ENCODE results near the gene ERAL1.
A peak's percentile ranks its signal among the peaks of the same experiment; 100 is the strongest.
"Not testable (repeated sequence)": the region's sequence is repeated elsewhere in the genome, so short reads cannot be mapped to it uniquely, and the experiment has no call there.

The ERAL1 gene

DNA sequence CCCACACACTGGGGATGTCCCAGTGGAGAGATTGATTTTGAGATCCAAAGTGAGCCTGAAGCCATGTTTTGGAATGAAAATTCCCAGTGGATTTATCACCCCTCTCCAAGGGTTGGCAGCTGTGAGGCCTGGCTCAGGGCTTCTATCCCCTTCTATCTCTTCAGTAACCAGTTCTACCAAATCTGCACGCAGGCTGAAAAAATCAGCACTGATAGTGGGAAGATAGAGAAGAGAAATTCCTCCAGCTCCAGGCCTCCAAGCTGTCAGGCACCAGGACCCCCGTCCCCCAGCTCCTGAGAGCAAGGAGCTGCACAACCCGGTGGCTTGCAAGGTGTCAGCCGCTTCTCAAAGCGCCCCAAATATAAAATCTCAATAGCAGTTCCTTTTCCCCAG, 41.7 kb downstream of the ERAL1 start:
- no peak overlapping the region for H3K27ac ChIP-seq (ENCODE audit: low read length)
- peaks cover 10% of the 10 kb centered on the region for H3K4me1 ChIP-seq (ENCODE audit: control insufficient read depth, low read depth, low read length)

GRCh38 chr17:28896884-28897768, 42.3 kb downstream of the ERAL1 start, which contains the start of gene FLOT2:
Gene FLOT2 (minus strand): TSS chr17:28897733. CDS start chr17:28897574, 159 bp downstream.
- H3K4me3 ChIP-seq (ENCODE audit: low read length): peak within 1 kb of the TSS; percentile 84
- H3K4me1 ChIP-seq (ENCODE audit: control insufficient read depth, low read depth, low read length): peaks cover 15% of the 10 kb centered on the region
- H3K27me3 ChIP-seq (ENCODE audit: control insufficient read depth, insufficient read depth, low read length): no peaks in the 10 kb centered on the region
- peak within 1 kb of the TSS; percentile 10 for H3K27ac ChIP-seq (ENCODE audit: low read length)
- peak within 1 kb of the TSS; percentile 79 for H3K9ac ChIP-seq (ENCODE audit: low read length)
- no peaks in the 10 kb centered on the region for H3K9me3 ChIP-seq (ENCODE audit: control insufficient read depth, low read depth, low read length)
- H3K36me3 ChIP-seq (ENCODE audit: control insufficient read depth, low read depth, low read length): no peaks in the 10 kb centered on the region

More for the DNA sequence above, 41.7 kb downstream of the ERAL1 start:
- Histone ChIP-seq H3K36me3 (ENCODE audit: control insufficient read depth, low read depth, low read length) (no peaks in the 10 kb centered on the region), H3K9me3 (ENCODE audit: control insufficient read depth, low read depth, low read length) (no peaks in the 10 kb centered on the region), H3K9ac (ENCODE audit: low read length) (peak overlapping the region; percentile 79), H3K4me3 (ENCODE audit: low read length) (peak overlapping the region; percentile 84), H3K27me3 (ENCODE audit: control insufficient read depth, insufficient read depth, low read length) (no peaks in the 10 kb centered on the region)

DNA sequence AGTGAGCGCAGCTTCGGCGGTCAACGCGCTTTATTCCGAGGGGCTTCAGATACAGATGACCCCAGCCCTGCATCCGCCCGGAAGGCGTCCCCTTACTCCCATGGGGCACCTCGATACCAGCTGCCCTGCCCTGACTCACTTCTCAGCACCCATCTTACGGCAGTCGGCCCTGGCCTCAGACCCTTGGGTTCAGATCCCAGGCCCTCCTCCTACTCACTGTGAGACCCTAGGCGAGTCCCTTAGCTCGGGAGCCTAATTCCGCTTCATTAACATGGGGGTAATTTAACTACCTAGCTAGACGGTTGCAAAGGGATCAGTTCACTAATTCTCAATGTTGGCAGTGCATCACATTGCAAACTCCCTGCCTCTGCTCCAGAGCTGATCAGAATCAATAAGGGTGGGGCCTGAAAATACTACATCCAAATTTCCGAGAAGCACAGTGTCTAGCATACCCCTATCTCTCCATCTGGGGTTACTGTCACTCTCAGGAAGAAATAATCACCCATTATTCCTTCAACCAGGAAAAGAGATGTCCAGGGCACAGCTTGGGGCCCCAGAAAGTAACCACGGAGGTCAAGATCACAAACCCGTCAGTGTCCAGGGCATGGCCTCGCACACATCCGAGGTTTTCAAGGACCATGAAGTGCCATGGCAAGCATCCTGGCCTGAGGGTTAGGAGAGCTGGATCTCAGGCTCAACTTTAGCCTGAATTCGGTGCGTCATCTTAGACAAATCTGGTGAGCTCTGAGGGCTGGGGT, 43.1 kb downstream of the ERAL1 start:
- Histone ChIP-seq H3K4me3 (ENCODE audit: low read length) (peak overlapping the region; percentile 84), H3K27ac (ENCODE audit: low read length) (no peak overlapping the region), H3K9ac (ENCODE audit: low read length) (no peak overlapping the region), H3K9me3 (ENCODE audit: control insufficient read depth, low read depth, low read length) (no peaks in the 10 kb centered on the region), H3K36me3 (ENCODE audit: control insufficient read depth, low read depth, low read length) (no peaks in the 10 kb centered on the region), H3K4me1 (ENCODE audit: control insufficient read depth, low read depth, low read length) (peaks cover 15% of the 10 kb centered on the region), H3K27me3 (ENCODE audit: control insufficient read depth, insufficient read depth, low read length) (no peaks in the 10 kb centered on the region)

- Histone ChIP-seq H3K9me3 (ENCODE audit: control insufficient read depth, low read depth, low read length) (no peaks in the 10 kb centered on the region), H3K27ac (ENCODE audit: low read length) (no peak overlapping the region), H3K27me3 (ENCODE audit: control insufficient read depth, insufficient read depth, low read length) (no peaks in the 10 kb centered on the region), H3K9ac (ENCODE audit: low read length) (no peak overlapping the region), H3K4me1 (ENCODE audit: control insufficient read depth, low read depth, low read length) (peaks cover 15% of the 10 kb centered on the region), H3K36me3 (ENCODE audit: control insufficient read depth, low read depth, low read length) (no peaks in the 10 kb centered on the region), H3K4me3 (ENCODE audit: low read length) (no peak overlapping the region)
Measured at GRCh38 chr17:28898527-28898955, 43.7 kb downstream of the ERAL1 start.

DNA sequence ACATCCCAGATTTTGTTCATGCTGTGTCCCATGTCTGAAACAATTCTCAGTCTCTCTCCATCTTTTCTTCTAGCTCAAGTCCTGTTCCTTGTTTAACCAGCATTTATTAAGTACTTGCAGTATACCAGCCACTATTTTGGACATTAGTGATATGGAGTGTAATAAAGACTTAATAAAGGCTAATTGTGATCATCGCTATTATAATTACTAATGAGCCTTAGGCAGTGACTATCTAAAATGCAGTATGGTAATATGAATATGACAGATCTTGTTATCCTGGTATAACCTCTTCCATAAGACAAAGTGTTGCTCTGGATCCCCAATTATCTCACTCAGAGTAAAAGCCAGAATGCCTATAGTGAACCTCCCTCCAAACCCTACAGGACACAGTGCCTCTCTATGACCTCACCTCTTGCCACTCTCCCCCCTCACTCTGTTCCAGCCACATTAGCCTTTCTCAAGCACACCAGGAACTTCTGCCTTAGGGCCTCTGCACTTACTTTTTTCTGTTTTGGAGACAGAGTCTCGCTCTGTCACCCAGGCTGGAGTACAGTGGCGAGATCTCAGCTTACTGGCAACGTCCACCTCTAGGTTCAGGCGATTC, 44.5 kb downstream of the ERAL1 start:
- H3K27me3 ChIP-seq (ENCODE audit: control insufficient read depth, insufficient read depth, low read length): no peaks in the 10 kb centered on the region
- H3K27ac ChIP-seq (ENCODE audit: low read length): no peak overlapping the region
- no peaks in the 10 kb centered on the region for H3K36me3 ChIP-seq (ENCODE audit: control insufficient read depth, low read depth, low read length)
- H3K4me3 ChIP-seq (ENCODE audit: low read length): no peak overlapping the region
- no peaks in the 10 kb centered on the region for H3K9me3 ChIP-seq (ENCODE audit: control insufficient read depth, low read depth, low read length)
- H3K4me1 ChIP-seq (ENCODE audit: control insufficient read depth, low read depth, low read length): peaks cover 15% of the 10 kb centered on the region
- H3K9ac ChIP-seq (ENCODE audit: low read length): no peak overlapping the region

DNA sequence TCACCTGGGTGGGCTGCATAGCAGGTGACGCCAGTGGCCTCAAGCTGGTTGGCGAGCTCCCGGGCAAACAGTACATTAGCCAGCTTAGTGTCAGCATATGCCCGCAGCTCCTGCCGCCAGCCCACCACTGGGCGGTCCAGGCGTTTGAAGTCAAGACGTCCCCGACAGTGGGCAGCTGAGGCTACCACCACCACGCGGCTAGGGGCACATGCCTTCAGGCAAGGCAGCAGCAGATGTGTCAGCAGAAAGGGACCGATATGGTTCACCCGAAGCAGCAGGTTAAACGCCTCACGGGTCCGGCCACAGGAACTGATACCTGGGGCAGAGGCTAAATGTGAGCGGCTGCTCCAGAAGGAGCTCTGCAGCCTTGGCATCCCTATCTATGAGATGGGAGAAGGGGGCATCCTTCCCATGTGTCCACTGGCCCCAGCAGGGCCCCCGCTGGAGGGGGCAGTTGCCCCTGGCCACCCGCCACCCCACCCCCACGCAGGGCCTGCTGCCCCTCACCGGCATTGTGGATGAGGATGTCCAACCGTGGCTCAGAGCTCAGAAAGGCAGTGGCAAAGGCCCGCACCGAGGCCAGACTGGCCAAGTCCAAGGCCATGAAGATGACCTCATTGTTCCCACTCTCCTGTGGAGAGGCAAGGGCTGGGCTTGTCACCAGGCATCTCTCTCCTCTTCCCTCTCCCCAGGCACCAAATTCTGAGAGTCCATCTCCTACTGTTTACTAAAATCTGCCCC, 46.3 kb downstream of the ERAL1 start:
- Histone ChIP-seq H3K9ac (ENCODE audit: low read length) (no peak overlapping the region), H3K4me3 (ENCODE audit: low read length) (peak overlapping the region; percentile 79), H3K4me1 (ENCODE audit: control insufficient read depth, low read depth, low read length) (peaks cover 10% of the 10 kb centered on the region), H3K9me3 (ENCODE audit: control insufficient read depth, low read depth, low read length) (no peaks in the 10 kb centered on the region), H3K27me3 (ENCODE audit: control insufficient read depth, insufficient read depth, low read length) (no peaks in the 10 kb centered on the region), H3K27ac (ENCODE audit: low read length) (no peak overlapping the region), H3K36me3 (ENCODE audit: control insufficient read depth, low read depth, low read length) (peaks cover 5% of the 10 kb centered on the region)

DNA sequence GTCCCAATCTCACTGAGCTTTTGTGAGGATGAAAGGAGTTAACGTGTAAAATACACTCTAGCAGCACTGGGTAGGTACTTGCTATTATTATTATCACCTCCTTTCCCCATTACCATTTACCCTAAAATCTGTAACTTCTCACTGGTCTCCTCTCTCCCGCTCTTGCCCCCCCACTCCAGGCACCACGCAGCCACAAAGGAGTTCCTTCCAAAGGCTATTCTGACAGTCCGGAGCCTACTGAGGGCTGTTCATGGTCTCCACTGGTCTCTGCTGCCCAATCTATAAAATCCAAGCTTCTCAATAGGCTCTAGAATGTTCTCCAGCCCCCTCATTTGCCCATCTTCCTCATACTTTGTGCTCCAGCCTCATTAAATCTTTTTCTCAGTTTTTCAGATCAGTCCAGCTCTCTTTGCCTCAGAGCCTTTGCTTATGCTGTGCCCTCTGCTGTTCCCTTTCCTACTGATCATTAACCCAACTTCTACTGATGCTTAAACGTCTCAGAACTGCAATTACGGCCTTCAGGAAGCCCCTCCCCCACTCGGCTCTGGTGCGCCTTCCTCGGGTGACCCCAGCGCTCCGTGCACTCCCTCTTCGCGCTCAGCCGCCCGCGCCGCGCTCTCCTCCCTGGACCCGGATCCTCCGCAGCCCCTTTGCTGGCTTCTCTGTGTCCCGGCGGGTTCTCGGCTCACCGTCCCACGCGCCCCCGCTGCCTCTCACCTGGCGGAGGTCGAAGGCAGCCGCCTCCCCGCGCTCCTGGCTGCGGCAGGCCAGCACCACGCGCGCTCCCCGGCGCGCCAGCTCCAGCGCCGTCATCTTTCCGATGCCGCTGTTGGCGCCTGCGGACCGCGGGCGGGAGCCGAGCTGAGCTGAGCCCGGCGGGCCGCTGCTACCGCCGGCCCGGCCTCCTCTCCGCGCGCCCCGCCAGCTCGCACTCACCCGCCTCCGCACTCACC, 47.3 kb downstream of the ERAL1 start:
- Histone ChIP-seq H3K9ac (ENCODE audit: low read length) (peak overlapping the region; percentile 70), H3K9me3 (ENCODE audit: control insufficient read depth, low read depth, low read length) (no peaks in the 10 kb centered on the region), H3K36me3 (ENCODE audit: control insufficient read depth, low read depth, low read length) (peaks cover 15% of the 10 kb centered on the region), H3K4me3 (ENCODE audit: low read length) (peak overlapping the region; percentile 79), H3K4me1 (ENCODE audit: control insufficient read depth, low read depth, low read length) (peaks cover 6% of the 10 kb centered on the region), H3K27ac (ENCODE audit: low read length) (no peak overlapping the region), H3K27me3 (ENCODE audit: control insufficient read depth, insufficient read depth, low read length) (no peaks in the 10 kb centered on the region)

- Histone ChIP-seq H3K4me3 (ENCODE audit: low read length) (peak within 1 kb of the TSS; percentile 79), H3K4me1 (ENCODE audit: control insufficient read depth, low read depth, low read length) (peaks cover 6% of the 10 kb centered on the region), H3K36me3 (ENCODE audit: control insufficient read depth, low read depth, low read length) (peaks cover 24% of the 10 kb centered on the region), H3K27ac (ENCODE audit: low read length) (no peak within 1 kb of the TSS), H3K9ac (ENCODE audit: low read length) (peak within 1 kb of the TSS; percentile 70), H3K9me3 (ENCODE audit: control insufficient read depth, low read depth, low read length) (no peaks in the 10 kb centered on the region), H3K27me3 (ENCODE audit: control insufficient read depth, insufficient read depth, low read length) (no peaks in the 10 kb centered on the region)
Measured at GRCh38 chr17:28902819-28903545, 48.2 kb downstream of the ERAL1 start, which contains the start of gene DHRS13. Gene DHRS13 (minus strand): TSS chr17:28903079. CDS start chr17:28902944, 135 bp downstream.

DNA sequence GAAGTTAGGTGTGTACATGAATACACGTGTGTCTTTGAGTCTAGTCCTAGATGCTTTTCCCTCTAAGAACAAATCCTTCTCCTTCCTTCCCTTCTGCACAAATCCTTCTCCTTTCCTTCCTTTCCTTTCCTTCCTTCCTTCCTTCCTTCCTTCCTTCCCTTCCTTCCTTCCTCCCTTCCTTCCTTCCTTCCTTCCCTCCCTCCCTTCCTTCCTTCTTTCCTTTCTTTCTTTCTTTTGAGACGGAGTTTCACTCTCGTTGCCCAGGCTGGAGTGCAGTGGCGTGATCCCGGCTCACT, 48.7 kb downstream of the ERAL1 start:
- H3K36me3 ChIP-seq (ENCODE audit: control insufficient read depth, low read depth, low read length): peaks cover 29% of the 10 kb centered on the region
- not testable (repeated sequence) for H3K4me1 ChIP-seq (ENCODE audit: control insufficient read depth, low read depth, low read length); H3K27ac ChIP-seq (ENCODE audit: low read length); H3K27me3 ChIP-seq (ENCODE audit: control insufficient read depth, insufficient read depth, low read length); H3K4me3 ChIP-seq (ENCODE audit: low read length); H3K9ac ChIP-seq (ENCODE audit: low read length); H3K9me3 ChIP-seq (ENCODE audit: control insufficient read depth, low read depth, low read length)

DNA sequence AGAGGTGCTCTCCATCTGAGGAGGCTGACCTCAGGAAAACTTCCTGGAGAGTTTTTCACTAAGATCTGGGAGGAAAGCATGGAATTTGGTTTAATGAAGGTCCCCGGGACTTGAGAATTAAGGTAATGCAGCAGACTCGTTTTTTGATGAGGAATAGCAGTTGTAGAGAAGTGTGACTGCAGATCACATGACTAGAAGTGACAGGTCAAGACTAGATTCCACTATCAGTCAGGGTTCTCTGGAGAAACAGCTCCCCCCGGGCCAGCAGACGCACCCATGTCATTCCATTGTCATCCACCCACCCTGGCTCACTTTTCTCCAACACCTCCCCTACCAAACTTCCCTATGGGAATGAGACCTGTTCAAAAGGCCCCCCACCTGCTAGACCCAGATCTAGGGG, 50.0 kb downstream of the ERAL1 start:
- Histone ChIP-seq H3K27ac (ENCODE audit: low read length) (no peak overlapping the region), H3K27me3 (ENCODE audit: control insufficient read depth, insufficient read depth, low read length) (no peaks in the 10 kb centered on the region), H3K9ac (ENCODE audit: low read length) (no peak overlapping the region), H3K9me3 (ENCODE audit: control insufficient read depth, low read depth, low read length) (no peaks in the 10 kb centered on the region), H3K36me3 (ENCODE audit: control insufficient read depth, low read depth, low read length) (peaks cover 40% of the 10 kb centered on the region), H3K4me1 (ENCODE audit: control insufficient read depth, low read depth, low read length) (peaks cover 8% of the 10 kb centered on the region), H3K4me3 (ENCODE audit: low read length) (no peak overlapping the region)
